HG03558 (cell line): Measurements from ENCODE around the gene CYP2E1.
"Not testable (repeated sequence)": the region's sequence is repeated elsewhere in the genome, so short reads cannot be mapped to it uniquely, and the experiment has no call there.

Source experiments
- ATAC-seq: cut with Tn5 transposase; IDR thresholded peaks from one replicate; pipeline ENCODE4 v1.9.1; 2021; ENCODE audit warnings: moderate number of reproducible peaks; ENCODE audit not compliant: unreplicated experiment; ENCODE audit errors: extremely low read depth

CYP2E1 gene

GRCh38 chr10:133526957-133527588 is at the start of gene CYP2E1:
TSS of gene CYP2E1 (plus strand) at chr10:133527363. CDS start at chr10:133527396, 33 bp downstream.
- ATAC-seq, result no peak

GRCh38 chr10:133481086-133481643 is 46.0 kb upstream of the CYP2E1 start:
- no peak for ATAC-seq

DNA sequence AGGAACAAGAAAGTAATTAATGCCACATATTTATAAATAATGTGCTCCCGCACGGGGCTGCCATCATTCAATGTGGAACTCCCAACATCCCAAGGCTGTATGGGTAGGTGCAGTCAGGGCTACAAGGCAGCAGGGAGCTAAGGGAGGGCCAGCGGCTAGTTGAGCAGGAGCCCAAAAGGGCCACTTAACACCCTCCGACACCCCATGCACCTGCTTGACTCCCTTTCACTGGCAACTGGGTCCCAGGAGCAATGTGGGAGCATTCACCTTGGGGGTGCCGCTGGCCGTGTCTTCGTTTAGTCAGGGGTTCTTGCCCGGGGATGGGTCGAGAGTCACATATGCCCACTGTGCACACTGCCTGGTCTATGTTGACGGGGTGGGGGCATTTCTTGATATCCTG is 45.5 kb upstream of the CYP2E1 start:
- no peak for ATAC-seq

DNA sequence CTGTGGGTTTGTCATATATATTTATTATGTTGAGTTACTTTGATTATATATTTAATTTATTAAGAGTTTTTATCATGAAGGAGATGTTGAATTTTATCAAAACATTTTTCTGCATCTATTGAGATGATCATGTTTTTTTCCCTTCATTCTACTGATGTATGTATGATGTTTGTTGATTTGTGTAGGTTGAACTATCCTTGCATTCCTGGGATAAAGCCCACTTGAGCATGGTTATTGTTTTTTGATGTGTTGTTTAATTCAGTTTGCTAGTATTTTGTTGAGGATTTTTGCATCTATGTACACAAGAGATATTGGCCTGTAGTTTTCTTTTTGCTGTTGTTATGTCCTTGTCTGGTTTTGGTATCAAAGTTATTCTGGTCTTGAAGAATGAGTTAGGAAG is 42.3 kb upstream of the CYP2E1 start:
- ATAC-seq, result no peak

DNA sequence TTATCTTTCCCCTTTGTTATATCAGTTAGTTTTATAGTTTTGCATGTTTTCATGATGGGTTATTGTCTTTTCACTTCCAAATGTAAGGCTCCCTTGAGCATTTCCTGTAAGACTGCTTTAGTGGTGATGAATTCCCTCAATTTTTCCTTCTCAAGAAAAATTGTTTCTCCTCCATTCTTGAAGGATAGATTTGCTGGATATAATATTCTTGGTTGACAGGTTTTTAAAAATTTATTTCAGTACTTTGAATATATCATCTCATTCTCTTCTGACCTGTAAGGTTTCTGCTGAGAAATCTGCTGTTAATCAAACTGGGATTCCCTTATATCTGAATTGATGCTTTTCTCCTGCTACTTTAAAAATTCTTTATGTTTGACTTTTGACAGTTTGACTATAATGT is 40.1 kb upstream of the CYP2E1 start:
- no peak for ATAC-seq

- ATAC-seq, result no peak
Measured at GRCh38 chr10:133488354-133488753, 38.8 kb upstream of the CYP2E1 start.

- peak; percentile 34 for ATAC-seq
Measured at GRCh38 chr10:133489816-133490588, 37.2 kb upstream of the CYP2E1 start.

- not testable (repeated sequence) for ATAC-seq
Measured at GRCh38 chr10:133493562-133493961, 33.6 kb upstream of the CYP2E1 start.

- ATAC-seq, result not testable (repeated sequence)
Measured at GRCh38 chr10:133497363-133497762, 29.8 kb upstream of the CYP2E1 start.

DNA sequence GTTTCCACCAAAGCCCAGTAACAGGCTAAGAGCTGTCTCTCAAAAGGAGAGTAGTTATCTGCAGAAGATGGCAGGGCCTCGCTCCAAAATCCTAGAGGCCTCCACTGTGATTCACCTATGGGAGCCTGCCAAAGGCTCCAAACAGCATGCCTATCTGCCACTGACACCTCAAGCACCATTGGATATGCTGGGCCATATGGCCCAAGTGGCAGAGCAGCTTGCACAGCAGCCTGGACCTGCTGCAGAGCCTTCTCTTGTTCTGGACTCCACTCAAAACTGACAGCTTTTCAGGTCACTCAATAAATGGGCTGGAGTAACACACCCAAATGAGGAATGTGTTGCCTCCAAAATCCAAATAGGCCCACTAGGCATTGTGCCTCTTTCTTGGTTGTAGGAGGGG is 28.0 kb upstream of the CYP2E1 start:
- ATAC-seq, result not testable (repeated sequence)

- ATAC-seq, result not testable (repeated sequence)
Measured at GRCh38 chr10:133500897-133501296, 26.3 kb upstream of the CYP2E1 start.

- no peak for ATAC-seq
Measured at GRCh38 chr10:133509700-133510099, 17.5 kb upstream of the CYP2E1 start.

- no peak for ATAC-seq
Measured at GRCh38 chr10:133511408-133511807, 15.8 kb upstream of the CYP2E1 start.

GRCh38 chr10:133511907-133512528 is 15.1 kb upstream of the CYP2E1 start:
- no peak for ATAC-seq

GRCh38 chr10:133515471-133515870 is 11.7 kb upstream of the CYP2E1 start:
- no peak for ATAC-seq

DNA sequence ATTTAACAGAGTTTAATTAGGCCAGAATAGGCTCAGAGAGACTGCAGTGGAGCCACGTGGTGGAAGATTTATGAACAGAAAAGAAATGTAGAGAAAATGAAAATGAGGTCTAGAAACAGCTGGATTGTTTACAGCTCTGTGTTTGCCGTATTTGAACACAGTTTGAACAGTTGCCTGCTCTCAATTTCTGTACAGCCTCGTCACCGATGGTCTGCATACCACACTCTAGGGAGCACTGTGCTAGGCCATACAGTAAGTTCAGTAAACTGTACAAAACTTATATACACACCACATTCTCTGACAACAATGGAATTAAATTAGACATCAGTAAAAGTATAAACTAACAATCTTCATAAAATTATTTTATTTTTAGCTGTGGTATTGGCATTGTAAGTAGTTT is 11.1 kb upstream of the CYP2E1 start:
- no peak for ATAC-seq

DNA sequence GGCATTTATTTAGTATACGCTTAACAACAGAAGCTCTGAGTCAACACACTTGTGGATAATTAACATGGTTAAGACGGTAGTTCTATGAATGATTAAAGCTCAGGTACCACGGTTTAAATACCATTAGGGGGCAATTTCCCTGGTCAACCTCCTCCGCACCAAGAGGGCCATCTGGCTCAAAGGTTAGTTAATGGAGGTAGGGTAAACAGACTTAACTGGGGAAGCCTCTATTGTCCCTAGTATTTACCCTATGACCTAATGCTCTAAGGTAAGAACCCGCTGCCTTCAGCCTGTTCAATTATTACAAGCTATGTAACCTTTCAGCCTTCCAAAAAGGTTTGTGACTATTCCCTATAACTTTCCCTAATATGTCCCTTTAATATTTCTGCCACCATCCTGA is 8.6 kb upstream of the CYP2E1 start:
- not testable (repeated sequence) for ATAC-seq

DNA sequence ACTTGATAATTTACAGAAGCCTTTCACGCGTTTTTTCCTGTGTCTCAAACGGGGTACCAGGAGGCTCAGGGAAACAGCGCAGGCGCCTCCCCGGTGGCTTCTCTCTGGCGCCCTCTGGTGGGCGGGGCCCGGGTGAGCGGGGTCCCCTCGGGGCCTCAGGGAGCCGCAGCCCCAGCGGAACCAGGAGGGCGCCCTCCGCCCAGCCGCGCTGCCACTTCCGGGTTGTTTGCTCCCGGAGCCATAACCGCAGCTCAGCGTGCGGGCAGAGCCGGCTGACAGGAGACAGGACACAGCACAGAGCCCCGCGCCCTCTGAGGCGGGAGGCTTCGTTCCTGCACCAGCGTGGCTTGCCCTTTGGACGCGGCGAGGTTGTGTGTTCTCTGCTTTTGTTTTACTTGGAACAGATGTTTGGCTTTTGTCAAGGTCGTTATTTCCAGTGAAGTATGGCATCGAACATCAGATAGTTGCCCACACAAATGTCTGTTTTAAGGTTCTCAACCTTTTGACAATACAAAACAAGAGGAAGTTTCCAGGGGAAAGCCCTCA is 6.9 kb upstream of the CYP2E1 start:
- peak; percentile 50 for ATAC-seq

DNA sequence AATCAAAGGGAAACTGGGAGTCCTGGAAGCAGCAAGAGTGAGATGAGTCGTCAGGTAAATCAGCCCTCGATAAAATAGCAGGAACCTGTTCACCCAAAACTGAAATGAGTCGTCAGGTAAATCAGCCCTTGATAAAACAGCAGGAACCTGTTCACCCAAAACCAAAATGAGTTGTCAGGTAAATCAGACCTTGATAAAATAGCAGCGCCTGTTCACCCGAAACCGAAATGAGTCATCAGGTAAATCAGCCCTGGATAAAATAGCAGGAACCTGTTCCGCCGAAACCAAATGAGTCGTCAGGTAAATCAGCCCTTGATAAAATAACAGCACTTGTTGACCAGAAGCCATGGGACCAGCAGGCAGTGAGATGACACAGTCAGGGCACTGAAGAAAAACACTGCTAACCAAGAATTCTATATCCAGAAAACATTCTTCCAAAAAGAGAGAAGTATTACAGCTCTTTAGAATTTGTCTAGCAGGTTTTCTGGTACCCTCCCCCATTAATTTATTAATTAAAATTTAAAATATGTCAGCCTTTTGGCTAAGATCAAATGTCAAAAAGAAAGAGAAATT is 3.4 kb upstream of the CYP2E1 start:
- ATAC-seq, result no peak

DNA sequence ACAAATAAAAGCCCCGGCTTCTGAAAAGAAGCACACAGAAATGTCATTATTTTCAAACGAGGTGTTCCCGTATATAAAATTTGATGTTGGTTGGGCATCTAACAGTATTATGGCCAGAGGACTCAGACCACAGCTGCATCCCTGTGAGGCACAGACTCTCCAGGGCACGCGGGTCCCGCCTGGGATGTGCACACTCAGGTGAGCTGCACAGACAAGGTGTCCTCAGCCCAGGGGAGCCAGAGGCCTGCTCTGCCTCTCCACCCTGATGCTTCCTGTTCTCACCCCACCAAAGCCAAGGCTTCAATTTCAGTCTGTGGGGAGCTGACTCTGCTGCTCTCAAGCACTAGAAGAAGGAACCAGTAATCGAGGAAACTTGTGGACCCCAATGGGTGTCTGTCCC is 1.7 kb upstream of the CYP2E1 start:
- ATAC-seq, result no peak
